Measurements from ENCODE around the gene ANKRD30B.

- no peak for TF ChIP-seq EZH2 (IDR thresholded peaks at IDR 0.05; ENCODE audit: borderline replicate concordance, low read depth, low read length, severe bottlenecking)
- TF ChIP-seq FOS (IDR thresholded peaks at IDR 0.05; ENCODE audit: borderline replicate concordance, insufficient read depth, low read length): no peak
- TF ChIP-seq, protein P1, sequence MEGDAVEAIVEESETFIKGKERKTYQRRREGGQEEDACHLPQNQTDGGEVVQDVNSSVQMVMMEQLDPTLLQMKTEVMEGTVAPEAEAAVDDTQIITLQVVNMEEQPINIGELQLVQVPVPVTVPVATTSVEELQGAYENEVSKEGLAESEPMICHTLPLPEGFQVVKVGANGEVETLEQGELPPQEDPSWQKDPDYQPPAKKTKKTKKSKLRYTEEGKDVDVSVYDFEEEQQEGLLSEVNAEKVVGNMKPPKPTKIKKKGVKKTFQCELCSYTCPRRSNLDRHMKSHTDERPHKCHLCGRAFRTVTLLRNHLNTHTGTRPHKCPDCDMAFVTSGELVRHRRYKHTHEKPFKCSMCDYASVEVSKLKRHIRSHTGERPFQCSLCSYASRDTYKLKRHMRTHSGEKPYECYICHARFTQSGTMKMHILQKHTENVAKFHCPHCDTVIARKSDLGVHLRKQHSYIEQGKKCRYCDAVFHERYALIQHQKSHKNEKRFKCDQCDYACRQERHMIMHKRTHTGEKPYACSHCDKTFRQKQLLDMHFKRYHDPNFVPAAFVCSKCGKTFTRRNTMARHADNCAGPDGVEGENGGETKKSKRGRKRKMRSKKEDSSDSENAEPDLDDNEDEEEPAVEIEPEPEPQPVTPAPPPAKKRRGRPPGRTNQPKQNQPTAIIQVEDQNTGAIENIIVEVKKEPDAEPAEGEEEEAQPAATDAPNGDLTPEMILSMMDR (IDR thresholded peaks at IDR 0.05; ENCODE audit: extremely low read depth in 1 of 2, insufficient read depth in 1 of 2, low read depth in 1 of 2, low read length in 2 of 2): no peak
- no peak for TF ChIP-seq POLR2AphosphoS5 (IDR thresholded peaks at IDR 0.05; ENCODE audit: insufficient read depth, low read depth, low read length)
- no peak for TF ChIP-seq POLR2A (IDR thresholded peaks at IDR 0.05; ENCODE audit: low read depth, low read length)
Observed at GRCh38 chr18:14768241-14768640, 20.3 kb downstream of the ANKRD30B start.

Measured in endothelial cell of umbilical vein (primary cell).